ENCODE results near the gene ARL5C.

ARL5C gene

DNA sequence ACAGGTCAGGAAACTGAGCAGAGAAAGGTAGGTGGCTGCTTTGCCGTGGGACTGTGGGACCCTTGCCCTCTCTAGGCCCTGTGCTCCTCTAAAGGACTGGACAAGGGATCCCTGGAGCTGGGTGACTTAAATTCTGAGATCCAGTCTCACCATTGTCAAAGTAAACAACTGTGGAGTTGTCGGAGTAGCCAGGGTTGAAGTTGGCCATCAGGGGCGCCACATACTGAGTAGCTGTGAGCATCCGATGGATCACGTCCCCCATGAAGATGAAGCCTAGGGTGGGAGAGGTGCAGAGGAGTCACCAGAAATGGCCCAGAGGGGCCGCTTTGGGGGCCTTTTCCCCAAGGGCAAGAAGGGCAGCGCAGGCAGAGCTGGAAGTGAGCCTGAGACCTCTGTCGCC is 58.0 kb downstream of the ARL5C start:
- no peak for DNase-seq (ENCODE audit: low spot score)

DNA sequence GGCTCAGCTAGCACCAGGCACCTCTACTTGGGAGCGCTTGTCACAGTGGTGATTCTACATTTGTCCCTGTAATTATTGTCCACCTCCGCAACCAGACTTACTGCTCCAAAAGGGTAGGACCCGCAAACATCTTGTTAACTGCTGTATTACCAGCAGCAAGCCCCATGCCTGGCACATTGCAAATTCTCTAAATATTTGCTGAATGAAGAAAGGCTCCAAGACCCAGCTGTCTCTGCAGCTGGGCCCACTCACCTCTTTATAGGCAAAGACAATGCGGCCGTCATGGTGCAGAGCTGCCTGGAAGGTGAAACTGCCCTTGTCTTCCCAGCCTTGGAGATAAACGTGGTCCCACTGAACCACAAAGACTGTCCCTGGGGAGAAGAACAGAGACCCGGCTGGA is 58.8 kb downstream of the ARL5C start:
- no peak for DNase-seq (ENCODE audit: low spot score)
